NCI-H2029 treated with DMSO at 0.1 percent for 48 hours (cell line): ENCODE measurements around the gene HMG20A.
"Not testable (repeated sequence)": the region's sequence is repeated elsewhere in the genome, so short reads cannot be mapped to it uniquely, and the experiment has no call there.

Experiments
- DNase-seq: peaks from one replicate; lab custom pipeline; 2025; lab: John Stamatoyannopoulos, UW

The HMG20A gene

DNA sequence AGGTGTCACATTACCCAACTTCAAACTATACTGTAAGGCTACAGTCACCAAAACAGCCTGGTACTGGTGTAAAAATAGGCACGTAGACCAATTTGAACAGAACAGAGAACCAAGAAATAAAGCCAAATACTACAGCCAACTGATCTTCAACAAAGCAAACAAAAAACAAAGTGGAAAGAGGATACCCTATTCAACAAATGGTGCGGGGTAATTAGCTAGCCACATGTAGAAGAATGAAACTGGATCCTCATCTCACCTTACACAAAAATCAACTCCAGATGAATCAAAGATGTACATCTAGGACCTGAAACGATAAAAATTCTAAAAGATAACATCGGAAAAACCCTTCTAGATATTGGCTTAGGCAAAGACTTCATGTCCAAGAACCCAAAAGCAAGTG is 13.8 kb upstream of the HMG20A start:
- DNase-seq: no peak

DNA sequence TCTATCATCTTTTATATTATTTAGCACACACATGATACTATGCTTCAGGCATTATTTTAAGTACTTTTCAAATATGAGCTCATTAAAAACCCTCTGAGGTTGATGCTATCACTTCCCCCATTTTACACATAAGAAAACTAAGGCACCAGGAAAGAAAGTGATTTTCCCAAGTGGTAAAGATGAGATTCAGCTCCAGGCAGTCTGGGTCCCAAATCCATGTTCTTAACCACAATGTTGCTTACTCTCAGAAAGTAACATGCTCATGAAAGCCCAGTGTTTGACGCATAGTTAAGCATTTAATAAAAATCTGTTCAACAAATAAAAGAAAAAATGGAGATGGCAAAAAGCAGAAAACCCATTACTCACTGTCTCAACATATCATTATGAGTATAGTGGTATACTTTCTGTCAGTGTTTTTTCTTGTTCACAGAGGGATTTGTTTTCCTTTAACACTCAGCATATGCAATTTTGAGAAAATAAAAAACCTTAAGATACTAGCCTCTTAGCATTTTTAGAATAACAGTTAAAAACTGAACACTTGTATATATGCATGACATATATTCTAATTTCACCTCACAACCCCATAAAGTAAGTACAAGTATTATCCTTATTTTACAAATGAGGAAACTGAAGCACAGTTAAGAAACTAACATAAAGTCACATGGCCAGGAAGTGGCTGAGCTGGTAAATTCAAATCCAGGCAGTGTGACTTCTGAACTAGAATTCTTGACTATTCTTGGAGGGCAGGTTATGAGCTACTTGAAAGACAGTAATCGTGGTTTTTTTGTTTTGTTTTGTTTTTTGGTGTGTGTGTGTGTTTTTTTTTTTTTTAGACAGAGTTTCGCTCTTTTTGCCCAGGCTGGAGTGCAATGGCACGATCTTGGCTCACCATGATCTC is 11.2 kb upstream of the HMG20A start:
- DNase-seq: no peak

DNA sequence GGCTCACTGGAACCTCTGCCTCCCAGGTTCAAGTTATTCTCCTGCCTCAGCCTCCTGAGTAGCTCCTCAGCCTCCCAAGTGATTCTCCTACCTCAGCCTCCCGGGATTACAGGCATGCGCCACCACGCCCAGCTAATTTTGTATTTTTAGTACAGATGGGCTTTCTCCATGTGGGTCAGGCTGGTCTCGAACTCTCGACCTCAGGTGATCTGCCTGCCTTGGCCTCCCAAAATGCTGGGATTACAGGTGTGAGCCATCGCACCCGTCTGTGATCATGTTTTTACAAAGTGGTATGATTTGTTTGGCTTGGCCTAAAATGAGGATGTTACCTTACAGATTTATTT is 10.6 kb upstream of the HMG20A start:
- not testable (repeated sequence) for DNase-seq

DNA sequence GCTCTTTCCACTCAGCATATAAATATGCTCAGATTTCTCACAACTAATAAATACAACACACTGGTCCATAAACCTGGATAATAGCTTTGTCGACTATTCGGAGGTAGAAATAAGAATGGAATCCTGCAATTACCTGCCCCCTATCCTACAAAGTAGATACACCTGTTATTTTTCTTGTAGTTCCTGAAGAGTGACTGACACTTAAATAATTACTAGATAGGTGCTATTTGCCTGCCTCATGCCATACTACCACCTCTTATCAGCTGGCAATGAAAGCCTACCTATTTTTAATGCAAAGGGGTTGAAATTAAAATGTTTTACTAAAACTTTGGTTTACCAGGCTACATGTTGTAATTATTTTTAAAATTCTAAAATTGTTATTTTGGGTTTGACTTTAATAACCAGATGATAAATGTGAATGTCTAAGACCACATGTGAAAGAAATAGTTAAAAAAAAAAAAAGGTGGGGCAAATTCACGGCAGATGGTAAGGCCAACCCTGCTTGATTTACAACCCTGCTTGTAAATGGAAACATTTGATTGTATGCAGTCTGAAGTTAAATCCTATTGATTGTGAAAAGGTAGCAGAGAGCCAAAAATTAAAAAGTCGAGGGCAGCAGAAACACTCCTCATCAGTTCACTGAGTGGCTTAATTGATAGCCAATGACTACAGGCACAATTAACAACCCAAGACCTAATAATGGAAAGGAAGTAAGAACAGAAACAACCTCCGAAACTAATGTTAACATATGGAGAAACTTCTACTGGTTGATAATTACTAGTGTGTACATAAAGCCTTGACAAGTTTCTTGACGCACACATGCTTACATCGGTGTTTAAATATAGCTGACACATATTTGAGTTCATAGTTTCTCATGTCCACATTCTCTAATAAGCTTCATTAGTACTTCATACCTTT is 9.7 kb upstream of the HMG20A start:
- no peak for DNase-seq

DNA sequence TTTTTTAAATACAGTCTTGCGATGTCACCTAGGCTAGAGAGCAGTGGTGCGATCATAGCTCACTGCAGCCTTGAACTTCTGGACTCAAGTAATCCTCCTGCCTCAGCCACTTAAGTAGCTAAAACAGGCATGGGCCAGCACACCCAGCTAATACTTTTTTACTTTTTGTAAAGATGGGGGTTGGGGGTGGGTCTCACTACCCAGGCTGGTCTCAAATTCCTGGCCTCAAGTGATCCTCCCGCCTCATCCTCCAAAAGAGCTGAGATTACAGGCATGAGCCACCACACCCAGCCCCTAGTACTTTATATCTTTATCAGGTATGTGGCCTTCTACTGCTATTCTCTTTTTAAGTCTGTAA is 9.1 kb upstream of the HMG20A start:
- no peak for DNase-seq

DNA sequence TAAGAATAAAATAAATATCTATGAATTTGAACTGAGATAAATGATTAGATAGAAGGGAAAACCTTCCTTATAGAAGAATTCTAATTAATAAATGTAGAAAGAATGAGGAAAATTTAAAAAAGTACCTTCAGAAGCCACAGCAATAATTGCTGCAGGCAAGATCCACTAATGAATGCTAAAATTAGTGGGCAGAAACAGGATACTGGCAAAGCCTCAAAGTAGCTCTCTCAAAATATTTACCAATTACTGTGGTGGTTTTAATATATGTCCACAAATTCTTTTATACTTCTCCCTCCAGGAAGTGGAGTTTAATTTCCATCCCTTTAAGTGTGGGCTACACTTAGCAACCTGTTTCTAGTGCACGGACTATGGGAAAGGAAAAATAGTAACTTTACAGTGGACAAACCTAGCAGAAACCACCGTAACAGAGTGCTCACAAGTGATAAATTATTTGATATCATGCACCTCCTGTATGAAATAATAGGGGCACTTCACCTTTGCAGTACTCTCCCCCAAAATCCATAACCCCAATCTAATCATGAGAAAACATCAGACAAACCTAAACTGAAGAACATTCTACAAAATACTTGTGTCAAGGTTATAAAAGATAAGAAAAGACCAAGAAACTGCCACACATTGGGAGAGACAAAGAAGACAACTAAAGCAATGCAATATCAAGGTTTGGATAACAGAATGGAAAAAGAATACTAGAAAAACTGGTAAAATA is 7.6 kb upstream of the HMG20A start:
- no peak for DNase-seq

DNA sequence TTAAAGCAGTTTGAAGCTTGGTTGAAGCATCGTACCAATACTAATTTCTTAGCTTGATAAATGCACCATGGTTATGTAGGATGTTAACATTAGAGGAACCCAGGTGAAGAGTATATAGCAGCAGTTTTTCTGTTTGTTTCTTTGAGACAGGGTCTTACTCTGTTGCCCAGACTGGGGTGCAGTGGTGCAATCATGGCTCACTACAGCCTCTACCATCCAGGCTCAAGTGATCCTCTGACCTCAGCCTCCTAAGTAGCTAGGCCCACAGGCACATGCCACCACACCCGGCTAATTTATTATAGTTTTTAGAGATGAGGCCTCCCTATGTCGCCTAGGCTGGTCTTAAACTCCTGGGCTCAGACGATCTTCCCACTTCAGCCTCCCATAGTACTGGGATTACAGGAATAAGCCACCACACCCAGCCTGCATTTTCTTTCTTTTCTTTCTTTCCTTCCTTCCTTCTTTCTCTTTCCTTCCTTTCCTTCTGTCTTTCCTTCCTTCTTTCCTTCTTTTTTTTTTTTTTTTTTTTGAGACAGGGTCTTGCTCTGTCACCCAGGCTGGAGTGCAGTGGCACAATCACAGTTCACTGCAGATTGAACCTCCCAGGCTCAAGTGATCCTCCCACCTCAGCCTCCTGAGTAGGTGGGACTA is 6.9 kb upstream of the HMG20A start:
- DNase-seq: no peak

DNA sequence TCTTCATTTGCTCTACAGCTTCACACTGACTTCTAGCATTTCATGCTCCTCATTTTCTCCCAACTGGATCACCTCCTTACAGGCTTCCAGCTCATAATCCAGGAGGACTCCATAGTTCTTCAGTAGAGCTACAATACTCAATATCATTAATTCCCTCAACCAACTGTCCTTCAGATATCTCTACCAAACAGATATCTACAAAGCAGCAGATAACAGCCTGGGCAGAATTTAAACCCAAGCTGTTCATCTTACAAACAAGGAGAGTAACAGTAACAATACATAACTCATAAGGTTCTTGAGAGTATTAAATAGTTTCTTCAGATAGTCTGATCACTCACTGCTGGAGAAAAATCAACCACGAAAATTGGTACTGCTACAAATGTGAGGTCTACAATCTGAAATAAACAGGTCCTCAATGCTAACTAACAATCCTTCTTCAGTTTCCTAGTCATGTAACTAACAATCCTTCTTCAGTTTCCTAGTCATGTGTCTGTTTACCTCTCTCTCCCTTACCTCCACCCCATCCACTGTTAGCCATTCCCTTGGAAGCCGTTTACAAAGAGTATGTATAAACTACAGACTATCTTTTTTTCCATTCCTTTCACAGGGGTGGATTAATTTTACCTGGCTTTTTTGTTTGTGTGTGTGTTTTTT is 5.8 kb upstream of the HMG20A start:
- no peak for DNase-seq

DNA sequence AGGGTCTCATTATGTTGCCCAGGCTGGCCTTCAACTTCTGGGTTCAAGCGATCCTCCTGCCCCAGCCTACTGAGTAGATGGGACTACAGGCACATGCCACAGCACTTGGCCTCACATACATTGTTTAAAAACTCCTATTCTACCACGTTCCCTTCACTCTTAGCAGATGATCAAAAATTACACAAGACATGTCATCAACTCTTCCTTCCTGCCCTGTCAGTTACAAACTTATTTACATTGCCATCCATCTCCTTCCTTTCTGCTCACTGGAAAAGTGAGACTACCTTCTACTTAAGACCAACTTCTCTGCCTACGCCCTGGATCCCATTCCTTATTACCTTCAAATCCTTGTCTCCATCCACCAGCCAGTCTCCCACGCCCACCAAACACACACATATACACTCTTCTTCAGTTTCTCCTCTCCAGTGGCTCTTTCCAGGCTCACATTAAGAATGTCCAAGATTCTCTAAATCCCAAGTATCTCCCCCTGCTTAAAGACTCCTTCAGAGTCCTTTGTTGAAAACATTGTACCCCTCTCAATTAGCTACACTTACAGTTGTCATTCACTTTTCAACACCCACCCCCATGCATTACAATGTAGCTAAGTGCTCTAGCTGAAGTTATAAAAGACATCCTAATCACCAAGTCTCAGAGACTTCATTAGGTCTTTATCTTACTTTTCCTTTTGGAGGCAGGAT is 5.1 kb upstream of the HMG20A start:
- no peak for DNase-seq

DNA sequence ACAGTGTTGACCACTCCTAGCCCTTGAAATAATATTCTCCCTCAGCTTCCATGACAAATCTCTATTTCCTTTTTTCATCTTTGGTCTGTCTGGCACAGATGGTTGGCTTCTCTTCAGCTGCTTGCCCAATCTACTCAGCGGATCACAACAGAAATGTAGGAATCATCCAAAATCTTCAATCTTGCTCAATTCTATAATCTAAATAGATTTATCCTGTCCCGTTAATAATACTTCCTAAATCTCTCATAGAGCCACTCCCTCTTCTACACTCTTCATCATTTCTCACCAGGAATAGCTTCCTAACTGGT is 4.6 kb upstream of the HMG20A start:
- no peak for DNase-seq

DNA sequence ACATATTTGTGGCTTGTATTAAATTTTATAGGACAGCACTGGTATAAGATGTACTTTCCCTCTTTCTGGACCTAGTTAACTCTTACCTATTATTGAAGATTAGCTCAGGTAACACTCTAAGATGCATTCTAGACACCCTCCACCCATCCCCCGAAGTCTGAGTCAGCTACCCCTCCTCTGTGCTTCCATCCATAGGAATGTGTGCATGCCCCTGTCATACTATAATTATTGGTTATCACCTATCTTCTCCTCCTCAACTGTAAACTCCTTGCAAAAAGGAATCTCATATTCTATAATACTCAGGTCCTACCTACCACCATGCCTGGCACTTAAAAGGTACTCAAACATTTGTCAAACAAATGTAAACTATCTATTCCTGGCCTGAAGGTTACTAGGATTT is 3.7 kb upstream of the HMG20A start:
- DNase-seq: no peak

DNA sequence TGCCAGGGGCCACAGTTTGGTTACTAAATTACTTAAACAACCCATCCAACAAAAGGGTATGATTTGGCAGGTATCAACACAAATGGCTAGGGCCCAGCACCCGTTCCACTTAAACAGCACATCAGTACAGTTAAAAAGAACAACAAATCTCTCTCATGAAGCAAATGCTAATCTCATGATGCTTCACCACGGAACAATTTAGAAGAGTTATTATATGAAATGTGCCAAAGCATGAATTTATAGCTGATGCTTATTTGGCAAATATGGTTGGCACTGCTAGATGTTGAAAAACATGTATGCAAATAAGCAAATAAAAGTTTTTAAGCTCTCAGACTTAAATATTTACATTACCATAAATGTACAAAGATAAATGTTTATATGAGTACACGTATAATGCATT is 3.1 kb upstream of the HMG20A start:
- no peak for DNase-seq

DNA sequence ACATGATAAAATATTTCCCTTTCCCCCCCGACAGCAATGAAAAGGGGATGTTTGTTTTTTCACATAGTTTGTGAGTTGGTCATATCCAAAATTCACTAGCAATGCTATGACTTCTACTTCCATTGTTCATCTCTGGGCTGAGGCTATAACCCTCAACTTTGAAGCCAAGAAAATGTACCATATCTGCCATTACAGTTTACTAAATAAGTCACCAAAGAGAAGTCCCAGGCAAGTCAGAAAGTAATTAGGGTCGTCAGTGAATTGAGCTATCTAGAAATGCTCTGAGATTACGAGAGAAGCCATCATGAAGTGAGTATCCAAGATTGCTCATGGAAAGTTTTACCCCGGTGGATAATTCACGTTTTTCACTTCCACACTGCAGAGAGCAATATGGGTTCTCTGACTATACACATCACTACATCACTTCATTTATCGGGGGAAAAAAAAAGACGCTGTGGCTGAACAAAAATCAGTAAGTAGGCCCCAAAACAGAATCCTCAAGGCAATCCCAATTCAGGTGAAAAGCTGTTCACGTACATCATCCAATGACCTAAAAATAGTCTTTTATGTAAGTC is 2.2 kb upstream of the HMG20A start:
- no peak for DNase-seq

DNA sequence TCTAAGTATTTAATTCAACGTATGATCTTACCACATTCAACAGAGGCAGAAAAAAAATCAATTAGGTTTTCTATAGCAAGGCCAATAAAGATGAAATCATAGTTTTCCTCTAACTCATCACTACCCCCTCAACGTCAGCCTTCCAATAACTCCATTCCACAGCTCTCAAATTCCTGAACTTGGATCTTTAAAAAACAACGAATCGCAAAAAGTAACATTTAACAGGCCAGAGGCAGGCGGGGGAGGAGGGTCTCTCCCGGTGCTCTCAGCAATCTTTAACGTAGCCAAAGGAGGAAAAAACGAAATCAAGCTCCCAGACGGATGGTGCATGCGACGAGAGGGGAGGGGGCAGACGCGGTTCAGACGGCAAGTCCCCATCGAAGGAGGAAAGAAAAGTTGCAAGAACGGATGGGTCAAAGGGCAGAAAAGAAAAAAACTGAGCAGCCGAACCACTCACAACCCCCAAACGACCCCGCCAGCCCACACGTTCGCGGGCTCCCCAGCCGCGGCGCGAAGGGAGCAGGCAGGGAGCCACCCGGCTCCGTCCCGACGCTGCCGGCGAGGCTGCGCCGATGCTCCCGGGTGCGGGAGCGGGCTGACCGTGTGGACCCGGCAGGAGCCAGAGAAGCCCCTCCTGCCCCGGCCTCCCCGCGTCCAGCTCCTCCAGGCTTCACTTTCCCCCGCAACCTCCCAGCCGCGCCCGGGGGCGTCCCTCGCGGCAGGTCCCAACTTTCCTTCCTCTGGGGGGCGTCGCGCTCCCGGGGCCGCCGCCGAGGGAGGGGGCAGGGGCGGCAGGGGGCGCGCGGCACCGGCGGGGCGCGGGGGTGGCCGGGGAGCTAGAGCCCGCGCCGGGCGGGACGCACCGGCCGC is 1.5 kb upstream of the HMG20A start:
- DNase-seq: no peak

DNA sequence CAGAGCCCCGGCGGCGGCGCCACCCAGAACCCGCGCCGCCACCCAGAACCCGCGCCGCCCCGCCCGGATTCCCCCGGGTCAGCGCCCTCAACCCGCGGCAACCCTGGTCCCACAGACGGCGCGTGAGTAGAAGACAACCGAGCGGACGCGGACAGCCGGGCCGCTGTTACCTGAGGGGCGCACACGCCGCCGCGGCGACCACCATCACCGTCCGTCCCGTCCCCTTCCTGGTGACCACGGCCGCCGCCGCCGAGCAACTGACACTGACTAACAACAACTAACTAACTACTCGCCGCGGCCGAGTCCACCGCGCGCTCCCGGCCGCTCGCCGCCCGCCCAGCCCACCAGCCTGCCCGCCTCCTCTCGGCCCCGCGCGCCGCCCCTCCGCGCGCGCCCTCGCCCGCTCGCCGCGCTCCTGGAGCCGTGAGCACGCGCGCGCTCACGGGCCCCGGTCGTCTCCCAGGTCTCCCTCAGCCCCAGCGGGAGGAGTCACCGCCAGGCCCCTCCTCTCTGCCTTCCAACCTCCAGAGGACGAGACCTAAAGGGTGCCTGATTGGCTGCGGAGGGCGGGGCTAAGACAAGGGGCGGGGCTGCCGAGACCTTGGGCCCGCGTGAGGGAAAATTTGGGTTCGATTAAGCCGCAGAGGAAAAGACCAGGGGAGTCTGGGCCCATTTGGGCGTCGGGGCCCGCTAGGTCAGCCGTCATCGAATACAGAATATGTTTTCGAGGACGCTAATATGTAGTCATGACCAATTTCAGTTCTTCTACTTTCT is 665 bp upstream of the HMG20A start, which contains the start of gene PEAK1:
PEAK1 (minus strand) TSS at position 269 of the 774 bp plus-strand sequence. CDS start 238,178 bp downstream, outside the sequence.
- peak; percentile 75 for DNase-seq

DNA sequence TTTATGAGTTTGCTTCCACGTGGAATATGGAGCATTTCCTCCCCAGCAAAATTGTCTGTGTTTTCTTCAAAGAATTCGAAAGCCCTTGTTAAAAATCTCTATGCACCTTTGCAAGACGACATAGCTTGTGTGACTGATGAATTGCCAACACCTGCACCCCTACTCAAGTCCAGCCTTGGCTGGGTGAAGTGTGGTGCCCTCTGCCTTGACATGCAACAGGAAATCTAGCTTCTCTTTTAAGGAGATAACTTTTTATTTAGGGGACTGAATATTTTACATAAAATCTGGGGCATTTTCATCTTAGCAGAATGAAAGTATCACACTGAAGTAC is 647 bp downstream of the HMG20A start:
- DNase-seq: no peak

DNA sequence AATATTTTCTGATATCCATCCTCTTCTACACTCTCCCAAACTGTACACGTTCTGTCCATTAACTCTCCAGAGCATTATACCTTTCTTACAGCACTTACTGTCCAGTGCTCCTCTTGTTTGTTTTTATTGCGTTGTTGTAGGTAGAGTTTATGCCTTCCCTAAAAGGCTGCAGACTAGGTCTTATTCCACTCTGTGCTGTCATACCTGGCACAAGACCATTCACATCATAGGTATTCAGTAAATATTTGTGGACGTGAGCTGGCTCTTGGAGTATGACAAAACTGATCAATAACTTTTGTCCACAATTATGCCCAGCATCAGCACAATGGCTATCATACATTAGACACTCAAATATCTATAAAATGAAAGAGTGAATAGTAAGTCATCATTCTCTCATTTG is 4.4 kb downstream of the HMG20A start:
- DNase-seq: no peak

DNA sequence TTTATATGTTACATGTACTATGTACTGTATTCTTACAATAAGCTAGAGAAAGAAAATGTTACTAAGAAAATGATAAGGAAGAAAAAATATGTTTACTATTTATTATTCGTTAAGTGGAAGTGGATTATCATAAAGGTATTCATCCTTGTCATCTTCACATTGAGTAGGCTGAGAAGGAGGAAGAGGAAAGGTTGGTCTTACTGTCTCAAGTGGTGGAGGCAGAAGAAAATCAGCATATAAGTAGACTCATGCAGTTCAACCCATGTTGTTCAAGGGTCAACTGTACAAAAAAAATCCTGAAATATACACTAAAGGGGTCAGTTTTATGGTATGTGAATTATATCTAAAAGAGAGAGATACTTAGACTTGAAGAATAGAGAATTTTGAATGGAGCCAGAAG is 5.7 kb downstream of the HMG20A start:
- no peak for DNase-seq

DNA sequence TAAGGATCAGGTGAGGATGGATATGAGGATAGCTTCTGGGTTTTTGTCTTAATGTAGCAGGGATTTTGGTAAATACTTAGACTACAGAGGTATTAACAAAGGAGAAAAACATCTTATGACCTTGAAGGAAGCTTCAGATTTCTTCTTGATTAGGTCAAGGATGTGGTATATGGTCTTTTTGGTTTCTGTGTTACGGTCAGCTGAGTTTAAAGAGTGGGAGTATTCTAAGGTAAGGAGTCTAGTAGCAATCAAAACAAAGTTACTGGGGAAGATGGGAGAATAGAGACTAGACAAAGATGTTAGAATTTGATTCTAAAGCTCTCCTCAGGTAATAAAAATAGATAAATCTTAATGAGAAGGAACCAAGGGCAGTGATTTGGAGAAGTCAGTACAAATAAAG is 6.2 kb downstream of the HMG20A start:
- no peak for DNase-seq
